Measurements from ENCODE around the gene ATOH8. TPM values are rescaled to one million over a fixed set of nuclear protein-coding genes. Genes with fewer than 3 reads are reported as not detected.

ATOH8 gene
- total RNA-seq, 6 experiments from 2014 or later, result 34.4 to 53.0 (median 45.5) TPM

DNA sequence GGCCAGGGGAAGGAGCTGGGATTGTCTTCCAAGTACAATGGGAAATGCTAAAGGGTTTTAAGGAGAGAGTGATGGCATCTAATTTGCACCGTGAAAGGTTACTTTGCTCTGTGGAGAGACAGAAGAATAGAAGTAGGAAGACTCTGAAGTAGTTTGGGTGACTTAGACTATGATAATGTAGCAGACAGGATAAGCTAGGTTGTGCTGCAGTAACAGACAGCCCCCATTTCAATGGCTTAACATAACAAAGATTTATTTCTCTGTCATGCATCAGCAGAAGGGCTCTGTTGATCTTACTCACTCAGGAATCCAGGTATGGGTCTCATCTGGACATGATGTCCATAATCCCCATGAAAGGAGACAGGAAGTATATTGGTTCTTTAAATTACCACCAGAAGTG lies 33.3 kb upstream of the ATOH8 start:
- H3K27me3 Mint-ChIP-seq (ENCODE audit: insufficient read depth), result peaks cover 2% of the 10 kb centered on the region; the same call in 1 of the 2 replicates
- peaks cover 50% of the 10 kb centered on the region for H3K4me1 Mint-ChIP-seq (ENCODE audit: low read depth)
- no peak overlapping the region for H3K4me3 Mint-ChIP-seq
- H3K36me3 Mint-ChIP-seq (ENCODE audit: low read depth), result no peaks in the 10 kb centered on the region
- H3K27ac Mint-ChIP-seq, result no peak overlapping the region
- no peaks in the 10 kb centered on the region for H3K9me3 Mint-ChIP-seq
- no peak for DNase-seq
- TF ChIP-seq, protein P1, sequence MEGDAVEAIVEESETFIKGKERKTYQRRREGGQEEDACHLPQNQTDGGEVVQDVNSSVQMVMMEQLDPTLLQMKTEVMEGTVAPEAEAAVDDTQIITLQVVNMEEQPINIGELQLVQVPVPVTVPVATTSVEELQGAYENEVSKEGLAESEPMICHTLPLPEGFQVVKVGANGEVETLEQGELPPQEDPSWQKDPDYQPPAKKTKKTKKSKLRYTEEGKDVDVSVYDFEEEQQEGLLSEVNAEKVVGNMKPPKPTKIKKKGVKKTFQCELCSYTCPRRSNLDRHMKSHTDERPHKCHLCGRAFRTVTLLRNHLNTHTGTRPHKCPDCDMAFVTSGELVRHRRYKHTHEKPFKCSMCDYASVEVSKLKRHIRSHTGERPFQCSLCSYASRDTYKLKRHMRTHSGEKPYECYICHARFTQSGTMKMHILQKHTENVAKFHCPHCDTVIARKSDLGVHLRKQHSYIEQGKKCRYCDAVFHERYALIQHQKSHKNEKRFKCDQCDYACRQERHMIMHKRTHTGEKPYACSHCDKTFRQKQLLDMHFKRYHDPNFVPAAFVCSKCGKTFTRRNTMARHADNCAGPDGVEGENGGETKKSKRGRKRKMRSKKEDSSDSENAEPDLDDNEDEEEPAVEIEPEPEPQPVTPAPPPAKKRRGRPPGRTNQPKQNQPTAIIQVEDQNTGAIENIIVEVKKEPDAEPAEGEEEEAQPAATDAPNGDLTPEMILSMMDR (IDR thresholded peaks at IDR 0.05), result no peak

DNA sequence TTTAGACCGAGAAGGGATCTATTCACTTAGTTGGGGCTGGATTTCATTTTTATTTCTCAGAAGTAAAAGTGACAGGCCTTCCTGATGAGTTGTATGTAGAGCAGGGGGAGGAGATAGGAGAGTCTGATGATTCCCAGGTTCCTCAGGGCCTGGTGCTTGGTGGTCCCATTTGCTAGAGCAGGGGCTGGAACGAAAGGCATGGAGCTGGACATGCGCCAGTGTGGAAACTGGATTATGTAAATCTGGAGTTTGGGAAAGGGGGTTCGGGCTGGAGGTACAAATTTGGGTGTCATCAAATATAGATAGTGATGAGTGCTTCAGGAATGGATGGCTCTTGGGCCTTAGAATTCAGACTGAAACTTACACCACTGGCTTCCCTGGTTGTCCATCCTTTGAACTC lies 32.1 kb upstream of the ATOH8 start:
- peaks cover 52% of the 10 kb centered on the region for H3K4me1 Mint-ChIP-seq (ENCODE audit: low read depth)
- H3K27ac Mint-ChIP-seq, result no peak overlapping the region
- no peak for DNase-seq
- H3K36me3 Mint-ChIP-seq (ENCODE audit: low read depth), result no peaks in the 10 kb centered on the region
- no peaks in the 10 kb centered on the region for H3K27me3 Mint-ChIP-seq (ENCODE audit: insufficient read depth)
- TF ChIP-seq, protein P1 (IDR thresholded peaks at IDR 0.05), result no peak
- H3K4me3 Mint-ChIP-seq, result no peak overlapping the region
- no peaks in the 10 kb centered on the region for H3K9me3 Mint-ChIP-seq

DNA sequence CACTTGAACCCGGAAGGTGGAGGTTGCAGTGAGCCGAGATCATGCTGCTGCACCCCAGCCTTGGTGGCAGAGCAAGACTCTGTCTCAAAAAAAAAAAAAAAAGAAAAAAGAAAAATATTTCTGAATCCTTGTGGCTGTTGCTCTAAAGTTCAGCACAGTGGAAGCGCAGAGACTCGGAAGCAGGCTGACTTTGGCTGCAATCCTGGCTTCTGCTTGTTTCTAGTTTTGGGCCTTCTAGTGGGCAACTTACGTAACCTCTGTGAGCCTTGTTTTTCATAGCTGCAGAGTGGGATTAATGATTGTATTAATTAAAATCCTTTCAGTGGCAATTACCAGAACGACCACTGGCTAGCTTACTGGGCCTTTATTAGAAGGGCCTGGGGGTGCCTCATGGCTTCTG lies 31.3 kb upstream of the ATOH8 start:
- no peak for DNase-seq
- TF ChIP-seq, protein P1 (IDR thresholded peaks at IDR 0.05), result no peak
- Mint-ChIP-seq H3K27me3 (ENCODE audit: insufficient read depth) (no peaks in the 10 kb centered on the region), H3K36me3 (ENCODE audit: low read depth) (no peaks in the 10 kb centered on the region), H3K4me3 (no peak overlapping the region), H3K27ac (no peak overlapping the region), H3K9me3 (no peaks in the 10 kb centered on the region), H3K4me1 (ENCODE audit: low read depth) (peaks cover 45% of the 10 kb centered on the region)

DNA sequence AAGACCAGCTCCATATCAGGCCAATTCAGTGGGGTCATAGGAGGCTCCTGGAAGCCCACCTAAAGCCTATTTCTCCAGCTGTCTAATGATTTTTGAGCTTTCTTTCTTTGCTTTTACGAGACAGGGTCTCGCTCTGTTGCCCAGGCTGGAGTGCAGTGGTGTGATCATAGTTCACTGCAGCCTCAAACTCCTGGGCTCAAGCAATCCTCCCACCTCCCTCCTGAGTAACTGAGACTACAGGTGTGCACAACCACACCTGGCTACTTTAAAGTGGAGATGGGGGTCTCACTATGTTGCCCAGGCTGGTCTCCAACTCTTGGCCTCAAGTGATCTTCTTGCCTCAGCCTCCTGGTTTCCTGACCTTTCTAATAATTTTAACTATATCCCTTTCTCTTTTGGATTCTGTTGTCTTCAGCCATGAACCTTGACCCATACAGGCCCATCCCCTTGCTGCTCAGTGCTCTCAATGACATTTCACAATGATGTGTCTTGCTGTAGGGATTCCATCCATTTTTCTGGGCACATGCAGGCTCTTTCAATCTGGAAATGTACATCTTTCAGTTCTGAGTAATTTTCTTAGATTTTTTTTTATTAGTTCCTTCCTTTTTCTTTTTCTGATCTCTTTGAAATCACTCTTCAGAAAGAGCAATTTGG lies 30.0 kb upstream of the ATOH8 start:
- Mint-ChIP-seq H3K4me3 (no peak overlapping the region), H3K27me3 (ENCODE audit: insufficient read depth) (peaks cover 1% of the 10 kb centered on the region; the same call in 1 of the 2 replicates), H3K27ac (peak overlapping the region; percentile 38), H3K9me3 (no peaks in the 10 kb centered on the region), H3K36me3 (ENCODE audit: low read depth) (no peaks in the 10 kb centered on the region), H3K4me1 (ENCODE audit: low read depth) (peaks cover 34% of the 10 kb centered on the region)
- peak; percentile 48 for DNase-seq
- TF ChIP-seq, protein P1 (IDR thresholded peaks at IDR 0.05), result no peak

DNA sequence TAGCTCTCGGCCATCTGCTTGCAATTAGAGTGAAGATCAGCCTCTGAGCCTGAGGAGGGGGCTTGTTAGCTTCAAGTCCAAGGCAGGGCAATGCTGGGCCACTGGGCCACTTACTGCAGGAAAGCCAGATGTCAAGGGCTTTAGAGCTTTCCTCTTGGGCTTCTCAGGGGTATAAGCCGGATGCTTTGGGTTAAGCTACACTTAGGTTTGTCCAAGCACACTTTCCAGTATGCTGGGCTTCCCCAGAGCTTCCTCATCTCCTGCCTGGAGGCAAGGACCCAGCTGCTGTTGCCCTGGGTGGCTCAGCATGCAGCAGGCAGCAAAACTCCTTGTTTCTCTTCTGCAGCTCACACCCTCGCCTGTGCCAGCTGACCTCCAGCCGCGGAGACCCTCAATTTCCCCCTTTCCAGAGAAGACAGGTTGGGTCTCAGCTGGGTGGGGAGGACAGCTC lies 29.0 kb upstream of the ATOH8 start:
- no peak for DNase-seq
- Mint-ChIP-seq H3K27me3 (ENCODE audit: insufficient read depth) (peaks cover 1% of the 10 kb centered on the region; the same call in 1 of the 2 replicates), H3K27ac (peak overlapping the region; percentile 38), H3K4me3 (no peak overlapping the region), H3K9me3 (no peaks in the 10 kb centered on the region), H3K36me3 (ENCODE audit: low read depth) (no peaks in the 10 kb centered on the region), H3K4me1 (ENCODE audit: low read depth) (peaks cover 40% of the 10 kb centered on the region)
- TF ChIP-seq, protein P1 (IDR thresholded peaks at IDR 0.05), result no peak
